ENCODE measurements around the gene RTBDN. TPM values are rescaled to one million over a fixed set of nuclear protein-coding genes. Genes with fewer than 3 reads are reported as not detected.

Gene RTBDN
- total and polyA plus RNA-seq, 2 experiments from 2014 or later = not detected

DNA sequence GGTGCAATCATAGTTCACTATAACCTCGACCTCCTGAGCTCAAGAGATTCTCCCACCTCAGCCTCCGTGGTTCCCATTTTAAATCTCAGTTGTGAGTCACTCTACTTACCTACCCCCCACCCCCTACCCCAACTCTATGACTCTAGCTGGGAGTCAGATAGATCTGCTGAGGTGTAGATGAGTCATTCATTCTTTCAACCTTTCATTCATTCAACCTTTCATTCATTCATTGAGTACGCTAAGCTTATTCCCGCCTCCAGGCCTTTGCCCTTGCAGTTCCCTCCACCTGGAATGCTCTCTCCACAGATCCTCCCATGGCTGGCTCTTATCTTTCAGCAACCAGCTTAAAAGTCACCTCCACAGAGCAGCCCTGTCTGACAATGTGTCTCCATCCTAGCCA is 2.8 kb upstream of the RTBDN start:
- WGBS, 2 experiments (ENCODE audit: low coverage in 1 of 2, low lambda C conversion rate in 2 of 2, missing lambda C conversion rate in 2 of 2) = 68 to 77% methylated on average over 4 of the region's 4 CpGs
- in situ Hi-C loops (cut with MboI) = no loop called here

DNA sequence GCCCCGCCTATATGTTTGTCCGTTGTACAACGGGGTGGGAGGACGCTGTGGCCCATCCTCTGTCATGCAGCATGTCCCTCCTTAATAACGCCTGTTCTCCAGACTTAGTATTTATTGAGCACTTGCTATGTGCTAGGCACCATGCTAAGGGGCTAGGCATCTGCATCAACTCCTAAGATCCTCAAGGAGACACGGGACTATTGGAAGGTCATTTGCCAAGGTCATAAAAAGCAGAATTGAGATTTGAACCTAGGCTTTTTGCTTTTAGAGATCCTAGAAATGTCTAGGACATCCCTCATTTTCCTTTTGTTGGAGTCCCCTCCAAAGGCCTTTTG is 2.1 kb upstream of the RTBDN start:
- 0 to 2% methylated on average over 6 of the region's 6 CpGs for WGBS, 2 experiments (ENCODE audit: low coverage in 1 of 2, low lambda C conversion rate in 2 of 2, missing lambda C conversion rate in 2 of 2)
- no peak overlapping the region for H3K4me2 ChIP-seq (ENCODE audit: unreplicated experiment)
- no peaks in the 10 kb centered on the region; the same call in 1 of the 2 replicates for H3K4me1 ChIP-seq (ENCODE audit: insufficient read depth)

More for the DNA sequence above, 2.8 kb upstream of the RTBDN start:
- H3F3A ChIP-seq (ENCODE audit: insufficient read depth) = 0 out of 2 replicates have a peak, but pooled peaks cover 15% of the 10 kb centered on the region
- H3K27ac ChIP-seq = no peak overlapping the region
- no peaks in the 10 kb centered on the region for H3K9me2 ChIP-seq (ENCODE audit: insufficient read depth)
- H3K36me3 ChIP-seq (ENCODE audit: low read depth) = no peaks in the 10 kb centered on the region
- H3K4me2 ChIP-seq (ENCODE audit: unreplicated experiment) = no peak overlapping the region
- no peak for DNase-seq
- no peaks in the 10 kb centered on the region for H3K9me3 ChIP-seq (ENCODE audit: low read depth)
- no peaks in the 10 kb centered on the region for H3K79me2 ChIP-seq (ENCODE audit: insufficient read depth)
- H3K9ac ChIP-seq = no peak overlapping the region
- H3K4me3 ChIP-seq = no peak overlapping the region
- no peak for TF ChIP-seq EZH2 (IDR thresholded peaks at IDR 0.05; ENCODE audit: insufficient read depth, poor library complexity, severe bottlenecking)
- no peak for TF ChIP-seq EZH2phosphoT487 (IDR thresholded peaks at IDR 0.05; ENCODE audit: insufficient read depth, low read depth)
- peaks cover 70% of the 10 kb centered on the region for H3K27me3 ChIP-seq (replicated peaks; ENCODE audit: insufficient read depth)
- no peaks in the 10 kb centered on the region for H4K20me1 ChIP-seq (ENCODE audit: insufficient read depth)
- H2AFZ ChIP-seq = no peak overlapping the region
- no peaks in the 10 kb centered on the region; the same call in 1 of the 2 replicates for H3K4me1 ChIP-seq (ENCODE audit: insufficient read depth)

DNA sequence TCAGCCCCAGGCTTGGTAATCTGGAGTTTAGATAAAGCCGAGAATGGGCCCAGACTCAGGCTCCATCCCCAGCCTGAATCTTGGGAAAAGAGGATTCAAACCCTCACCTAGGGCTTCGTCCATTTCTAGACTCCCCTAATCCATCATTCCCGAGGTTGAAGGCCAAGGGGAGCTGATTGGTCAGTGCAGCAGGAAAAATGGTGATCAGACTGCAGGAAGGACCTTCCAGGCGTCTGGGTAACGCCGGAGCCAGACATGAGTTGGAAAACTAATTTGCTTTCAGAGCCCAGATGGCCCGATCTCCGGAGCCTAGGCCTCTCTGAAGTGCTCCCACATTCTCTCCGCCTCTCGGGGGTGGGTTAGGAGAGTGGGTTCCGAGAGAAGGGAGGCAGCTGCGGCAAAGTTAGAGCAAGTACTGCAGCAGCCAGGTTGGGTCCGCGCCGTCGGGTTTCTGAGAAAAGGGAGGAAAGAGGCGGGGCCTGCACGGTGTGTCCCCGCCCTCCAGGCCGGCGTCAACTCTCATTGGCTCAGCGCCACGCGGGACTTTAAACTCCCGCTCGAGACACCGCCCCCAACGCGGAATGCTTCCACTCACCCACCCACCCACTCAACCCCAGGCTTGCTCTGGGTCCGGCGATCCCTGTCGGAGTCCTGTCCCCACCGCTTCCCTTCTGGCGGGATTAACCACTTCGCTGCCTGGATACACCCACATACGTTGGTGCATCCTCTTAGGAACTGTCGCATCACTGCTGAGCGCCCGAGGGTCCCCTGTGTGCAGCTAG is 788 bp upstream of the RTBDN start:
- no peak overlapping the region for H3K9ac ChIP-seq
- H3K9me3 ChIP-seq (ENCODE audit: low read depth) = no peaks in the 10 kb centered on the region
- 0 out of 2 replicates have a peak, but pooled peaks cover 11% of the 10 kb centered on the region for H3F3A ChIP-seq (ENCODE audit: insufficient read depth)
- H3K27me3 ChIP-seq (replicated peaks; ENCODE audit: insufficient read depth) = peaks cover 60% of the 10 kb centered on the region
- H3K4me2 ChIP-seq (ENCODE audit: unreplicated experiment) = no peak overlapping the region
- H3K4me1 ChIP-seq (ENCODE audit: insufficient read depth) = no peaks in the 10 kb centered on the region
- H2AFZ ChIP-seq = no peak overlapping the region
- no peaks in the 10 kb centered on the region for H3K9me2 ChIP-seq (ENCODE audit: insufficient read depth)
- WGBS, 2 experiments (ENCODE audit: low coverage in 1 of 2, low lambda C conversion rate in 2 of 2, missing lambda C conversion rate in 2 of 2) = 5 to 9% methylated on average over 29 to 39 of the region's 39 CpGs
- H3K4me3 ChIP-seq = no peak overlapping the region
- DNase-seq = peak; percentile 70
- H3K79me2 ChIP-seq (ENCODE audit: insufficient read depth) = no peaks in the 10 kb centered on the region
- no peaks in the 10 kb centered on the region for H4K20me1 ChIP-seq (ENCODE audit: insufficient read depth)
- peak; percentile 3 for TF ChIP-seq EZH2 (IDR thresholded peaks at IDR 0.05; ENCODE audit: insufficient read depth, poor library complexity, severe bottlenecking)
- TF ChIP-seq EZH2phosphoT487 (IDR thresholded peaks at IDR 0.05; ENCODE audit: insufficient read depth, low read depth) = no peak
- H3K36me3 ChIP-seq (ENCODE audit: low read depth) = no peaks in the 10 kb centered on the region
- H3K27ac ChIP-seq = no peak overlapping the region
- in situ Hi-C loops (cut with MboI) = no loop called here

More for the DNA sequence above, 2.1 kb upstream of the RTBDN start:
- H3F3A ChIP-seq (ENCODE audit: insufficient read depth) = 0 out of 2 replicates have a peak, but pooled peaks cover 13% of the 10 kb centered on the region
- no peak overlapping the region for H3K4me3 ChIP-seq
- in situ Hi-C loops (cut with MboI) = no loop called here
- H3K9me3 ChIP-seq (ENCODE audit: low read depth) = no peaks in the 10 kb centered on the region
- H4K20me1 ChIP-seq (ENCODE audit: insufficient read depth) = no peaks in the 10 kb centered on the region
- H3K9ac ChIP-seq = no peak overlapping the region
- peaks cover 68% of the 10 kb centered on the region for H3K27me3 ChIP-seq (replicated peaks; ENCODE audit: insufficient read depth)
- no peak for TF ChIP-seq EZH2phosphoT487 (IDR thresholded peaks at IDR 0.05; ENCODE audit: insufficient read depth, low read depth)
- no peak for TF ChIP-seq EZH2 (IDR thresholded peaks at IDR 0.05; ENCODE audit: insufficient read depth, poor library complexity, severe bottlenecking)
- no peak overlapping the region for H3K27ac ChIP-seq
- no peaks in the 10 kb centered on the region for H3K79me2 ChIP-seq (ENCODE audit: insufficient read depth)
- H3K9me2 ChIP-seq (ENCODE audit: insufficient read depth) = no peaks in the 10 kb centered on the region
- H3K36me3 ChIP-seq (ENCODE audit: low read depth) = no peaks in the 10 kb centered on the region
- no peak for DNase-seq
- H2AFZ ChIP-seq = no peak overlapping the region; the same call in 1 of the 2 replicates

DNA sequence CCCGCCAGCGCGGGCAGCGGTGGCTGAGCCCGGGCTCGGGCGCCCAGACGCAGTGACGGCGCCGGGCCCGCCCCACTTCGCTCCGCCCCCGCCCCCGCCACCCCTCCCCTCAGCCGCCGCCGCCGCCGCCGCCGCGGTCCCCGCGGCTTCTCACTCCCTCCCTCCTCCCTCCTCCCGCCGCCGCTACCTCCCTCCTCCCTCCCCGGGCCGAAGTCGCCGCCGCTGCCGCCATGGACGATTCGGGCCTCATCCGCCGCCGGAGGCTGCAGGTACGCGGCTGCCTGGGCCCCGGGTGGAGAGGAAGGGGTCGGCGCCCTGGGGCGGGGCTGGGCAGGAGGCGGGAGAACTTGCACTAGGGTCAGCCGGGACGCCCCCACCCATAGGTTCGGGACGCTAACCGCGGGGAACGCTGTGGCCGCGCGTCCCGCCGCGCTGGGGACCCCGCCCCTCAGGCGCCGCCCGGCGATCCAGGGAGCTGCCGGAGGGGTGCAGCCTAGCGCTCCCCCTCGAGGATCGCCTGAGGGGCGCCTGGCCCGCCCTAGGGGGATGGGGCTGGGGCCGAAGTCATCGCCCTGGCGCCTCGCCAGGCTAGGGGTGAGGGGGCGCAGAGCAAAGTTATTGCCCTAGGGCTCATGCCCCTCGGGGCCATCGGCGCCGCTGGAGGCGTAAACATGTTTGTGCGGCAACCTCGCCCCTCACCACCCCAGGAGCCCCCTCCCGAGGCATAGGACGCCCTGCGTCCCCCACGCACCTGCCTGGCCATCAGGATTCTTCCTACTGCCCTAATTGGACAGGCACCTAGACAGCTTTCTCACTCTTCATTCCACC is 427 bp downstream of the RTBDN start:
- Histone ChIP-seq H3K9ac (no peak overlapping the region), H2AFZ (no peak overlapping the region), H3K79me2 (ENCODE audit: insufficient read depth) (no peaks in the 10 kb centered on the region), H3K27ac (no peak overlapping the region), H3K9me3 (ENCODE audit: low read depth) (no peaks in the 10 kb centered on the region), H3K36me3 (ENCODE audit: low read depth) (no peaks in the 10 kb centered on the region), H3K4me3 (peak overlapping the region; percentile 63), H3K27me3 (replicated peaks; ENCODE audit: insufficient read depth) (peaks cover 48% of the 10 kb centered on the region), H4K20me1 (ENCODE audit: insufficient read depth) (no peaks in the 10 kb centered on the region), H3K4me2 (ENCODE audit: unreplicated experiment) (no peak overlapping the region), H3K4me1 (ENCODE audit: insufficient read depth) (no peaks in the 10 kb centered on the region), H3K9me2 (ENCODE audit: insufficient read depth) (no peaks in the 10 kb centered on the region), H3F3A (ENCODE audit: insufficient read depth) (0 out of 2 replicates have a peak, but pooled peaks cover 11% of the 10 kb centered on the region)
- WGBS, 2 experiments (ENCODE audit: low coverage in 1 of 2, low lambda C conversion rate in 2 of 2, missing lambda C conversion rate in 2 of 2) = 1 to 2% methylated on average over 25 to 70 of the region's 87 CpGs
- DNase-seq = peak; percentile 45
- TF ChIP-seq EZH2phosphoT487 (IDR thresholded peaks at IDR 0.05; ENCODE audit: insufficient read depth, low read depth) = no peak
- TF ChIP-seq EZH2 (IDR thresholded peaks at IDR 0.05; ENCODE audit: insufficient read depth, poor library complexity, severe bottlenecking) = no peak
- in situ Hi-C loops (cut with MboI) = no loop called here
